T-helper 2 cell treated with Interferon-gamma antibody and Interleukin-4, amounts not matched to agents 5 μg/mL and 100 μg/mL, for 36 hours (primary cell): ENCODE data around the gene PCDHA1.
A peak's percentile ranks its signal among the peaks of the same experiment; 100 is the strongest.
"Not testable (repeated sequence)": the region's sequence is repeated elsewhere in the genome, so short reads cannot be mapped to it uniquely, and the experiment has no call there.

Experiments used
- DNase-seq: peaks from one replicate; pipeline ENCODE4 v3.0.0; 2021; ENCODE audit warnings: low spot score
- H3K27ac Mint-ChIP-seq: one replicate; pipeline ENCODE4 v1.8.0; 2021; ENCODE audit warnings: mild to moderate bottlenecking, mixed read lengths
- H3K27me3 Mint-ChIP-seq: one replicate; pipeline ENCODE4 v1.8.0; 2021; ENCODE audit warnings: low read depth, mixed read lengths
- H3K36me3 Mint-ChIP-seq: one replicate; pipeline ENCODE4 v1.8.0; 2021; ENCODE audit warnings: low read depth, mixed read lengths
- H3K4me1 Mint-ChIP-seq: one replicate; pipeline ENCODE4 v1.8.0; 2021; ENCODE audit warnings: low read depth, mixed read lengths
- H3K4me3 Mint-ChIP-seq: one replicate; pipeline ENCODE4 v1.8.0; 2022; ENCODE audit warnings: mild to moderate bottlenecking, moderate library complexity, mixed read lengths
- H3K9me3 Mint-ChIP-seq: one replicate; pipeline ENCODE4 v1.8.0; 2021; ENCODE audit warnings: mixed read lengths

The PCDHA1 gene

DNA sequence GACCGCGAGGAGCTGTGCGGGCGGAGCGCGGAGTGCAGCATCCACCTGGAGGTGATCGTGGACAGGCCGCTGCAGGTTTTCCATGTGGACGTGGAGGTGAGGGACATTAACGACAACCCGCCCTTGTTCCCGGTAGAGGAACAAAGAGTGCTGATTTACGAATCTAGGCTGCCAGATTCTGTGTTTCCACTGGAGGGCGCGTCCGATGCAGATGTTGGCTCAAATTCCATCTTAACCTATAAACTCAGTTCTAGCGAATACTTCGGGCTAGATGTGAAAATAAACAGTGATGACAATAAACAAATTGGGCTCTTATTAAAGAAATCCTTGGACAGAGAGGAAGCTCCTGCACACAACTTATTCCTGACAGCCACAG is 42.4 kb downstream of the PCDHA1 start:
- Mint-ChIP-seq H3K27me3 (no peaks in the 10 kb centered on the region), H3K4me1 (no peaks in the 10 kb centered on the region), H3K4me3 (peak overlapping the region; percentile 24), H3K9me3 (peaks cover 39% of the 10 kb centered on the region), H3K36me3 (no peaks in the 10 kb centered on the region), H3K27ac (no peak overlapping the region)
- no peak for DNase-seq

DNA sequence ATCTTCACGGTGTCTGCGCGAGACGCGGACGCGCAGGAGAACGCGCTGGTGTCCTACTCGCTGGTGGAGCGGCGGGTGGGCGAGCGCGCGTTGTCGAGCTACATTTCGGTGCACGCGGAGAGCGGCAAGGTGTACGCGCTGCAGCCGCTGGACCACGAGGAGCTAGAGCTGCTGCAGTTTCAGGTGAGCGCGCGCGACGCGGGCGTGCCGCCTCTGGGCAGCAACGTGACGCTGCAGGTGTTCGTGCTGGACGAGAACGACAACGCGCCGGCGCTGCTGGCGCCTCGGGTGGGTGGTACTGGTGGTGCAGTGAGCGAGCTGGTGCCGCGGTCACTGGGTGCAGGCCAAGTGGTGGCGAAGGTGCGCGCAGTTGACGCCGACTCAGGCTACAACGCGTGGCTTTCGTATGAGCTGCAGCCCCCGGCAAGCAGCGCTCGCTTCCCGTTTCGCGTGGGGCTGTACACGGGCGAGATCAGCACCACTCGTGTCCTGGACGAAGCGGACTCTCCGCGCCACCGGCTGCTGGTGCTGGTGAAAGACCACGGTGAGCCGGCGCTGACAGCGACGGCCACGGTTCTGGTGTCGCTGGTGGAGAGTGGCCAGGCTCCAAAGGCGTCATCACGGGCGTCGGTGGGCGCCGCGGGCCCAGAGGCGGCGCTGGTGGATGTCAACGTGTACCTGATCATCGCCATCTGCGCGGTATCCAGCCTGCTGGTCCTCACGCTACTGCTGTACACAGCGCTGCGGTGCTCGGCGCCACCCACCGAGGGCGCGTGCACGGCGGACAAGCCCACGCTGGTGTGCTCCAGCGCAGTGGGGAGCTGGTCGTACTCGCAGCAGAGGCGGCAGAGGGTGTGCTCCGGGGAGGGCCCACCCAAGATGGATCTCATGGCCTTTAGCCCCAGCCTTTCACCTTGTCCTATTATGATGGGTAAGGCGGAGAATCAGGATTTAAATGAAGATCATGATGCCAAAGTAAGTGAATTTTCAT is 43.9 kb downstream of the PCDHA1 start:
- DNase-seq, H3K27ac Mint-ChIP-seq, H3K27me3 Mint-ChIP-seq, H3K4me3 Mint-ChIP-seq, H3K4me1 Mint-ChIP-seq, H3K36me3 Mint-ChIP-seq: not testable (repeated sequence)
- peaks cover 43% of the 10 kb centered on the region for H3K9me3 Mint-ChIP-seq

DNA sequence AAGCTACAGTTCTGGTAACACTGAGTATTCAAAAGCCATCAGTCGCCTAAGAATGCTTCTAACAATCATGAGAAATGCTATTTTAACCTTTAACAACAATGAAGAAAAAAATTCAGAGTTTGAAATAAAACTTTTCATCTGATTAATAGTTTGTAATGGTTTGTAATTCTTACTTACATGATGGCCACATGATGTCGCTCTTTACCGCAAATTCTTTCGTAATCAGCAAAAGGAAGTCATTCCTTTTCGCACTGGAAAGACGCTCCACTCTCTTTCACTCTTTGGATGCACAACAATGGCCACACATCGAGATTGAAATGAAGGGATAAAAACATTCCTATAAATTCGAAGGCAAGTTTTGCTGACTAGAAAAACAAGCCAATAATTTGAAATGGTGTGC is 48.1 kb downstream of the PCDHA1 start, which contains the start of gene PCDHA7:
Gene PCDHA7, plus strand, starts transcription at position 277 of the 400 bp plus-strand sequence. Its CDS starts 115 bp downstream, at position 392.
- Mint-ChIP-seq H3K27me3 (no peaks in the 10 kb centered on the region), H3K4me1 (no peaks in the 10 kb centered on the region), H3K27ac (peak within 1 kb of the TSS; percentile 10), H3K4me3 (no peak within 1 kb of the TSS), H3K9me3 (peaks cover 22% of the 10 kb centered on the region), H3K36me3 (no peaks in the 10 kb centered on the region)
- DNase-seq = no peak

DNA sequence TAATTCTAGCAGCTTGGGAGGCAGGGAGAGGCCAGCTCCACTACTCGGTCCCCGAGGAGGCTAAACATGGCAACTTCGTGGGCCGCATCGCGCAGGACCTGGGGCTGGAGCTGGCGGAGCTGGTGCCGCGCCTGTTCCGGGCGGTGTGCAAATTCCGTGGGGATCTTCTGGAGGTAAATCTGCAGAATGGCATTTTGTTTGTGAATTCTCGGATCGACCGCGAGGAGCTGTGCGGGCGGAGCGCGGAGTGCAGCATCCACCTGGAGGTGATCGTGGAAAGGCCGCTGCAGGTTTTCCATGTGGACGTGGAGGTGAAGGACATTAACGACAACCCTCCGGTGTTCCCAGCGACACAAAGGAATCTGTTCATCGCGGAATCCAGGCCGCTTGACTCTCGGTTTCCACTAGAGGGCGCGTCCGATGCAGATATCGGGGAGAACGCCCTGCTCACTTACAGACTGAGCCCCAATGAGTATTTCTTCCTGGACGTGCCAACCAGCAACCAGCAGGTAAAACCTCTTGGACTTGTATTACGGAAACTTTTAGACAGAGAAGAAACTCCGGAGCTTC is 48.6 kb downstream of the PCDHA1 start:
- H3K27me3 Mint-ChIP-seq, H3K4me1 Mint-ChIP-seq, H3K36me3 Mint-ChIP-seq, DNase-seq, H3K27ac Mint-ChIP-seq, H3K4me3 Mint-ChIP-seq: not testable (repeated sequence)
- H3K9me3 Mint-ChIP-seq = peaks cover 18% of the 10 kb centered on the region

DNA sequence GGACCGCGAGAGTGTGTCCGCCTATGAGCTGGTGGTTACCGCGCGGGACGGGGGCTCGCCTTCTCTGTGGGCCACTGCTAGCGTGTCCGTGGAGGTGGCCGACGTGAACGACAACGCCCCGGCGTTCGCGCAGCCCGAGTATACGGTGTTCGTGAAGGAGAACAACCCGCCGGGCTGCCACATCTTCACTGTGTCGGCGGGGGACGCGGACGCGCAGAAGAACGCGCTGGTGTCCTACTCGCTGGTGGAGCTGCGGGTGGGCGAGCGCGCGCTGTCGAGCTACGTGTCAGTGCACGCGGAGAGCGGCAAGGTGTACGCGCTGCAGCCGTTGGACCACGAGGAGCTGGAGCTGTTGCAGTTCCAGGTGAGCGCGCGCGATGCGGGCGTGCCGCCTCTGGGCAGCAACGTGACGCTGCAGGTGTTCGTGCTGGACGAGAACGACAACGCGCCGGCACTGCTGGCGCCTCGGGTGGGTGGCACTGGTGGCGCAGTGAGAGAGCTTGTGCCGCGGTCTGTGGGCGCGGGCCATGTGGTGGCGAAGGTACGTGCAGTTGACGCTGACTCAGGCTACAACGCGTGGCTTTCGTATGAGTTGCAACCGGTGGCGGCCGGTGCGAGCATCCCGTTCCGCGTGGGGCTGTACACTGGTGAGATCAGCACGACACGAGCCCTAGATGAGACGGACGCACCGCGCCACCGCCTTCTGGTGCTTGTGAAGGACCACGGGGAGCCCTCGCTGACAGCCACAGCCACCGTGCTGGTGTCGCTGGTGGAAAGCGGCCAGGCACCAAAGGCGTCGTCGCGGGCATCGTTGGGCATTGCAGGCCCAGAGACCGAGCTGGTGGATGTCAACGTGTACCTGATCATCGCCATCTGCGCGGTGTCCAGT is 49.9 kb downstream of the PCDHA1 start:
- Mint-ChIP-seq H3K27ac (no peak overlapping the region), H3K9me3 (peaks cover 27% of the 10 kb centered on the region), H3K4me3 (no peak overlapping the region), H3K4me1 (no peaks in the 10 kb centered on the region), H3K36me3 (no peaks in the 10 kb centered on the region), H3K27me3 (no peaks in the 10 kb centered on the region)
- no peak for DNase-seq

DNA sequence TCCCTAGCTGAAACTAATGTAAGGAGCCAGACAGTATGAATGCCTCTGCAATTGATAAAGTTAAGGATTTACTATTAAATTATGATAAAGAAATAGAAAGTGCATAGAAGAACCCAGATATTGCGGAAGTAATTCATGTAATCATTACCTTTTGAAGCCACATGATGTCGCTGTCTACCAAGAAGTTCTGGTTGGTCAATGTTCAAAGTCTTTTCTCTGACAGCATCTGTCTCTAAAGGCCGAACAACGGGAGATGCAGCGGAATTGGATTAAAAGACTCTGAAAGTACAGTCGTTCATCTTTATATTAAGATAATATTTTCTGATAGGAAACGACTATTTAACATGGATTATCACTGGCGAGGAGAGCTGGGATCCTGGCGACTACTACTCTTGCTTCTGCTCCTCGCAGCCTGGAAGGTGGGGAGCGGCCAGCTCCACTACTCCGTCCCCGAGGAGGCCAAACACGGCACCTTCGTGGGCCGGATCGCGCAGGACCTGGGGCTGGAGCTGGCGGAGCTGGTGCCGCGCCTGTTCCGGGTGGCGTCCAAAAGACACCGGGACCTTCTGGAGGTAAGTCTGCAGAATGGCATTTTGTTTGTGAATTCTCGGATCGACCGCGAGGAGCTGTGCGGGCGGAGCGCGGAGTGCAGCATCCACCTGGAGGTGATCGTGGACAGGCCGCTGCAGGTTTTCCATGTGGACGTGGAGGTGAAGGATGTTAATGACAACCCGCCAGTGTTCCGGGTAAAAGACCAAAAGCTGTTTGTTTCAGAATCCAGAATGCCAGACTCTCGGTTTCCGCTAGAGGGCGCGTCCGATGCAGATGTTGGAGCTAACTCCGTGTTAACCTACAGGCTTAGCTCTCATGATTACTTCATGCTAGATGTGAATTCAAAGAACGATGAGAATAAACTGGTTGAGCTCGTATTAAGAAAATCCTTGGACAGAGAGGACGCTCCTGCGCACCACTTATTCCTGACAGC is 55.3 kb downstream of the PCDHA1 start, which contains the start of gene PCDHA8:
Gene PCDHA8, plus strand, starts transcription at position 210 of the 985 bp plus-strand sequence. Its CDS starts 135 bp downstream, at position 345.
- no peak within 1 kb of the TSS for H3K4me3 Mint-ChIP-seq
- no peaks in the 10 kb centered on the region for H3K36me3 Mint-ChIP-seq
- H3K27me3 Mint-ChIP-seq = no peaks in the 10 kb centered on the region
- H3K27ac Mint-ChIP-seq = no peak within 1 kb of the TSS
- H3K4me1 Mint-ChIP-seq = no peaks in the 10 kb centered on the region
- DNase-seq = no peak
- peaks cover 28% of the 10 kb centered on the region for H3K9me3 Mint-ChIP-seq

DNA sequence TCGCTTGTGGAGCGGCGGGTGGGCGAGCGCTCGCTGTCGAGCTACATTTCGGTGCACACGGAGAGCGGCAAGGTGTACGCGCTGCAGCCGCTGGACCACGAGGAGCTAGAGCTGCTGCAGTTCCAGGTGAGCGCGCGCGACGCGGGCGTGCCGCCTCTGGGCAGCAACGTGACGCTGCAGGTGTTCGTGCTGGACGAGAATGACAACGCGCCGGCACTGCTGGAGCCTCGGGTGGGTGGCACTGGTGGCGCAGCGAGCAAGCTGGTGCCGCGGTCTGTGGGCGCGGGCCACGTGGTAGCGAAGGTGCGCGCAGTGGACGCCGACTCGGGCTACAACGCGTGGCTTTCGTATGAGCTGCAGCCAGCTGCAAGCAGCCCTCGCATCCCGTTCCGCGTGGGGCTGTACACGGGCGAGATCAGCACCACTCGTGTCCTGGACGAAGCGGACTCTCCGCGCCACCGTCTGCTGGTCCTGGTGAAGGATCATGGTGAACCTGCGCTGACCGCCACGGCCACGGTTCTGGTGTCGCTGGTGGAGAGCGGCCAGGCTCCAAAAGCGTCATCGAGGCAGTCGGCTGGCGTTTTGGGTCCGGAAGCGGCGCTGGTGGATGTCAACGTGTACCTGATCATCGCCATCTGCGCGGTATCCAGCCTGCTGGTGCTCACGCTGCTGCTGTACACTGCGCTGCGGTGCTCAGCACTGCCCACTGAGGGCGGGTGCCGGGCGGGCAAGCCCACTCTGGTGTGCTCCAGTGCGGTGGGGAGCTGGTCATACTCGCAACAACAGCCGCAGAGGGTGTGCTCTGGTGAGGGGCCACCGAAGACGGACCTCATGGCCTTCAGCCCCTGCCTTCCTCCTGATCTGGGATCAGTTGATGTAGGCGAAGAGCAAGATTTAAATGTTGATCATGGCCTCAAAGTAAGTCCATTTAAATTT is 57.1 kb downstream of the PCDHA1 start:
- DNase-seq = no peak
- peaks cover 39% of the 10 kb centered on the region for H3K9me3 Mint-ChIP-seq
- no peaks in the 10 kb centered on the region for H3K36me3 Mint-ChIP-seq
- no peak overlapping the region for H3K4me3 Mint-ChIP-seq
- H3K27ac Mint-ChIP-seq = no peak overlapping the region
- no peaks in the 10 kb centered on the region for H3K27me3 Mint-ChIP-seq
- H3K4me1 Mint-ChIP-seq = no peaks in the 10 kb centered on the region

DNA sequence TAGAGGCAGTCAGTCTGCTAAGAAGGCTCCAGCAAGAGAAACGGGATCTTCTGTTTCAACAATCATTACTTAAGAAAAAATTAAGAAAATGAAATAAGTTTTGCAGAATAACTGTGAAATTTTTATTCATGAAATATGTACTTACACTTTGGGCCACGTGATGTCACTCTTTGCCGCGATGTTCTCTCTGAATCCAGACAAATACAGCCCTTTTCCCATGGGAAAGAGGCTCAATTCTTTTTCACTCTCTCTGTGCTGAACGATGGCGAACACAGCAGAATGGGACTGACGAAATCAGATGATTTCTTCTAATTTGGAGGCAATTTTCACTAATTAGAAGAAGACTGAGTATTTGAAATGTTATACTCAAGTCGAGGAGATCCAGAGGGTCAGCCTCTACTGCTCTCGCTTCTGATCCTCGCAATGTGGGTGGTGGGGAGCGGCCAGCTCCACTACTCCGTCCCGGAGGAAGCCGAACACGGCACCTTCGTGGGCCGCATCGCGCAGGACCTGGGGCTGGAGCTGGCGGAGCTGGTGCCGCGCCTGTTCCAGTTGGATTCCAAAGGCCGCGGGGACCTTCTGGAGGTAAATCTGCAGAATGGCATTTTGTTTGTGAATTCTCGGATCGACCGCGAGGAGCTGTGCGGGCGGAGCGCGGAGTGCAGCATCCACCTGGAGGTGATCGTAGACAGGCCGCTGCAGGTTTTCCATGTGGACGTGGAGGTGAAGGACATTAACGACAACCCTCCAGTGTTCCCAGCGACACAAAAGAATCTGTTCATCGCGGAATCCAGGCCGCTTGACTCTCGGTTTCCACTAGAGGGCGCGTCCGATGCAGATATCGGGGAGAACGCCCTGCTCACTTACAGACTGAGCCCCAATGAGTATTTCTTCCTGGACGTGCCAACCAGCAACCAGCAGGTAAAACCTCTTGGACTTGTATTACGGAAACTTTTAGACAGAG is 62.5 kb downstream of the PCDHA1 start, which contains the start of gene PCDHA9:
Gene PCDHA9, plus strand, starts transcription at position 244 of the 964 bp plus-strand sequence. Its CDS starts 114 bp downstream, at position 358.
- not testable (repeated sequence) for H3K36me3 Mint-ChIP-seq, H3K27ac Mint-ChIP-seq, DNase-seq, H3K4me1 Mint-ChIP-seq, H3K4me3 Mint-ChIP-seq, H3K27me3 Mint-ChIP-seq
- peaks cover 34% of the 10 kb centered on the region for H3K9me3 Mint-ChIP-seq

DNA sequence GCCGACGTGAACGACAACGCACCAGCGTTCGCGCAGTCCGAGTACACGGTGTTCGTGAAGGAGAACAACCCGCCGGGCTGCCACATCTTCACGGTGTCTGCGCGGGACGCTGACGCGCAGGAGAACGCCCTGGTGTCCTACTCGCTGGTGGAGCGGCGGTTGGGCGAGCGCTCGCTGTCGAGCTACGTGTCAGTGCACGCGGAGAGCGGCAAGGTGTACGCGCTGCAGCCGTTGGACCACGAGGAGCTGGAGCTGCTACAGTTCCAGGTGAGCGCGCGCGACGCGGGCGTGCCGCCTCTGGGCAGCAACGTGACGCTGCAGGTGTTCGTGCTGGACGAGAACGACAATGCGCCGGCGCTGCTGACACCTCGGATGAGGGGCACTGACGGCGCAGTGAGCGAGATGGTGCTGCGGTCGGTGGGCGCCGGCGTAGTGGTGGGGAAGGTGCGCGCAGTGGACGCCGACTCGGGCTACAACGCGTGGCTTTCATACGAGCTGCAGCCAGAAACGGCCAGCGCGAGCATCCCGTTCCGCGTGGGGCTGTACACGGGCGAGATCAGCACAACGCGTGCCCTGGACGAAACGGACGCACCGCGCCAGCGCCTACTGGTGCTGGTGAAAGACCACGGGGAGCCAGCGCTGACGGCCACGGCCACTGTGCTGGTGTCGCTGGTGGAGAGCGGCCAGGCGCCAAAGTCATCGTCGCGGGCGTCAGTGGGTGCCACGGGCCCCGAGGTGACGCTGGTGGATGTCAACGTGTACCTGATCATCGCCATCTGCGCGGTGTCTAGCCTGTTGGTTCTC is 64.1 kb downstream of the PCDHA1 start:
- not testable (repeated sequence) for H3K27ac Mint-ChIP-seq, H3K4me1 Mint-ChIP-seq, H3K4me3 Mint-ChIP-seq, DNase-seq, H3K36me3 Mint-ChIP-seq, H3K27me3 Mint-ChIP-seq
- peaks cover 31% of the 10 kb centered on the region for H3K9me3 Mint-ChIP-seq

DNA sequence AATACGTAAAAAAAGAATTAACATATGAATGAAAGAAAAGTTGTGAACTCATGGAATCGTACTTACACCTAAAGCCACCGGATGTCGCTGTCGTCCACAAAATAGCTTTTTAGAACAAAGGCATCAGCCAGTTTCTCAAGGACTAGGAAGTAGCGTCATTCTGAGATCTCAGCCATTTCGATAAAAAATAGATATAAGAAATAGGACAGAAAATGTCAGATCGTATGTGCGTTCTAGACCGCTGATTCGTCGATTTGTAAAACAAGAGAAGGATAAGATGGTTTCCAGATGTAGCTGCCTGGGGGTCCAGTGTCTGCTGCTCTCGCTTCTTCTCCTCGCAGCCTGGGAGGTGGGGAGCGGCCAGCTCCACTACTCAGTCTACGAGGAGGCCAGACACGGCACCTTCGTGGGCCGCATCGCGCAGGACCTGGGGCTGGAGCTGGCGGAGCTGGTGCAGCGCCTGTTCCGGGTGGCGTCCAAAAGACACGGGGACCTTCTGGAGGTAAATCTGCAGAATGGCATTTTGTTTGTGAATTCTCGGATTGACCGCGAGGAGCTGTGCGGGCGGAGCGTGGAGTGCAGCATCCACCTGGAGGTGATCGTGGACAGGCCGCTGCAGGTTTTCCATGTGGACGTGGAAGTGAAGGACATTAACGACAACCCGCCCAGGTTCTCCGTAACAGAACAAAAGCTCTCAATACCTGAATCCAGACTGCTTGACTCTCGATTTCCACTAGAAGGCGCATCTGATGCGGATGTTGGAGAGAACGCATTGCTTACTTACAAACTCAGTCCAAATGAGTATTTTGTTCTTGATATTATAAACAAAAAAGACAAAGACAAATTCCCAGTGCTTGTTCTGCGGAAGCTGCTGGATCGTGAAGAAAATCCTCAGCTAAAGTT is 70.1 kb downstream of the PCDHA1 start, which contains the start of gene PCDHA10:
Gene PCDHA10, plus strand, starts transcription at position 126 of the 903 bp plus-strand sequence. Its CDS starts 152 bp downstream, at position 278.
- Mint-ChIP-seq H3K27me3 (no peaks in the 10 kb centered on the region), H3K4me1 (no peaks in the 10 kb centered on the region), H3K27ac (no peak within 1 kb of the TSS), H3K4me3 (no peak within 1 kb of the TSS), H3K36me3 (peaks cover 3% of the 10 kb centered on the region), H3K9me3 (peaks cover 44% of the 10 kb centered on the region)
- DNase-seq = no peak
